Measurements from ENCODE around the gene ARHGEF12. TPM values are rescaled to one million over a fixed set of nuclear protein-coding genes. Genes with fewer than 3 reads are reported as not detected.

ARHGEF12 gene
- total RNA-seq, 4 donors from 2014 or later = 169 to 268 (median 197) TPM

GRCh38 chr11:120326845-120327281, 9.3 kb upstream of the ARHGEF12 start:
- H3K9me3 ChIP-seq = no peaks in the 10 kb centered on the region
- H3K27ac ChIP-seq = peak overlapping the region; percentile 93 to 97 (median 96)
- DNase-seq = no peak
- intact Hi-C loops (cut with DNase I) = no loop called here
- WGBS, 2 donors = 54 to 72% methylated on average over 4 of the region's 4 CpGs
- H3K4me1 ChIP-seq = peaks cover 20 to 24% of the 10 kb centered on the region in 2 donors
- peaks cover 7 to 8% of the 10 kb centered on the region in 2 donors for H3K36me3 ChIP-seq
- H3K4me3 ChIP-seq (replicated peaks in 1 of 3) = no peak overlapping the region
- TF ChIP-seq POLR2A (IDR thresholded peaks at IDR 0.05) (no peak), CTCF (IDR thresholded peaks at IDR 0.05) (no peak)
- H3K27me3 ChIP-seq = no peaks in the 10 kb centered on the region

- H3K4me1 ChIP-seq = peaks cover 24% of the 10 kb centered on the region in 2 donors
- DNase-seq = no peak
- H3K4me3 ChIP-seq (replicated peaks in 1 of 3) = no peak overlapping the region
- peak overlapping the region in 1 of 3 donors; percentile 97 for H3K27ac ChIP-seq
- TF ChIP-seq POLR2A (IDR thresholded peaks at IDR 0.05) (no peak), CTCF (IDR thresholded peaks at IDR 0.05) (no peak)
- WGBS, 2 donors = 91 to 92% methylated on average over 4 of the region's 4 CpGs
- H3K36me3 ChIP-seq = peaks cover 7 to 8% of the 10 kb centered on the region in 2 donors
- no peaks in the 10 kb centered on the region for H3K9me3 ChIP-seq
- H3K27me3 ChIP-seq = no peaks in the 10 kb centered on the region
- intact Hi-C loops (cut with DNase I) = no loop called here
These were observed 8.9 kb upstream of the ARHGEF12 start for GRCh38 chr11:120327311-120327710.

- intact Hi-C loops (cut with DNase I) = no loop called here
- Histone ChIP-seq H3K27ac (no peak overlapping the region), H3K4me1 (peaks cover 26 to 45% of the 10 kb centered on the region in 2 donors), H3K36me3 (peaks cover 7 to 8% of the 10 kb centered on the region in 2 donors), H3K27me3 (no peaks in the 10 kb centered on the region), H3K9me3 (no peaks in the 10 kb centered on the region), H3K4me3 (replicated peaks in 1 of 3) (no peak overlapping the region)
- WGBS, 2 donors = 87 to 93% methylated on average over 3 of the region's 3 CpGs
- no peak for DNase-seq
- TF ChIP-seq POLR2A (IDR thresholded peaks at IDR 0.05) = no peak
- no peak for TF ChIP-seq CTCF (IDR thresholded peaks at IDR 0.05)
These were observed 6.7 kb upstream of the ARHGEF12 start for GRCh38 chr11:120329556-120329955.

- TF ChIP-seq CTCF (IDR thresholded peaks at IDR 0.05) = no peak
- no peak for TF ChIP-seq POLR2A (IDR thresholded peaks at IDR 0.05)
- Histone ChIP-seq H3K4me1 (peaks cover 23 to 46% of the 10 kb centered on the region in 2 donors), H3K9me3 (no peaks in the 10 kb centered on the region), H3K27me3 (no peaks in the 10 kb centered on the region), H3K4me3 (replicated peaks in 1 of 3) (no peak overlapping the region), H3K36me3 (peaks cover 7 to 8% of the 10 kb centered on the region in 2 donors), H3K27ac (no peak overlapping the region)
- WGBS, 2 donors = 96 to 98% methylated on average over 6 of the region's 6 CpGs
- intact Hi-C loops (cut with DNase I) = no loop called here
- no peak for DNase-seq
These were observed 6.2 kb upstream of the ARHGEF12 start for GRCh38 chr11:120330045-120330444.

GRCh38 chr11:120331301-120331996, 4.8 kb upstream of the ARHGEF12 start:
- Histone ChIP-seq H3K27me3 (no peaks in the 10 kb centered on the region), H3K36me3 (peaks cover 7 to 8% of the 10 kb centered on the region in 2 donors), H3K4me1 (peaks cover 15 to 39% of the 10 kb centered on the region in 2 donors), H3K4me3 (replicated peaks in 1 of 3) (no peak overlapping the region), H3K27ac (peak overlapping the region; percentile 83 to 93 (median 83)), H3K9me3 (no peaks in the 10 kb centered on the region)
- no peak for TF ChIP-seq CTCF (IDR thresholded peaks at IDR 0.05)
- no peak for TF ChIP-seq POLR2A (IDR thresholded peaks at IDR 0.05)
- intact Hi-C loops (cut with DNase I) = no loop called here
- 58 to 75% methylated on average over 2 of the region's 2 CpGs for WGBS, 2 donors
- no peak for DNase-seq

Data from thyroid gland (tissue), 4 donors.